ENCODE results near the gene UGT2B15.

- no peak for TF ChIP-seq POLR2A (IDR thresholded peaks at IDR 0.05)
- TF ChIP-seq, protein P1, sequence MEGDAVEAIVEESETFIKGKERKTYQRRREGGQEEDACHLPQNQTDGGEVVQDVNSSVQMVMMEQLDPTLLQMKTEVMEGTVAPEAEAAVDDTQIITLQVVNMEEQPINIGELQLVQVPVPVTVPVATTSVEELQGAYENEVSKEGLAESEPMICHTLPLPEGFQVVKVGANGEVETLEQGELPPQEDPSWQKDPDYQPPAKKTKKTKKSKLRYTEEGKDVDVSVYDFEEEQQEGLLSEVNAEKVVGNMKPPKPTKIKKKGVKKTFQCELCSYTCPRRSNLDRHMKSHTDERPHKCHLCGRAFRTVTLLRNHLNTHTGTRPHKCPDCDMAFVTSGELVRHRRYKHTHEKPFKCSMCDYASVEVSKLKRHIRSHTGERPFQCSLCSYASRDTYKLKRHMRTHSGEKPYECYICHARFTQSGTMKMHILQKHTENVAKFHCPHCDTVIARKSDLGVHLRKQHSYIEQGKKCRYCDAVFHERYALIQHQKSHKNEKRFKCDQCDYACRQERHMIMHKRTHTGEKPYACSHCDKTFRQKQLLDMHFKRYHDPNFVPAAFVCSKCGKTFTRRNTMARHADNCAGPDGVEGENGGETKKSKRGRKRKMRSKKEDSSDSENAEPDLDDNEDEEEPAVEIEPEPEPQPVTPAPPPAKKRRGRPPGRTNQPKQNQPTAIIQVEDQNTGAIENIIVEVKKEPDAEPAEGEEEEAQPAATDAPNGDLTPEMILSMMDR (IDR thresholded peaks at IDR 0.05): no peak
Measured at GRCh38 chr4:68599150-68599549, 71.3 kb downstream of the UGT2B15 start.

Data from body of pancreas (tissue), 4 donors.